ENCODE measurements around the gene ADAMTSL2.

Gene ADAMTSL2

GRCh38 chr9:133518200-133518599 lies 16.3 kb upstream of the ADAMTSL2 start:
- no peak for DNase-seq (ENCODE audit: low spot score)

- no peak for DNase-seq (ENCODE audit: low spot score)
Observed at GRCh38 chr9:133518706-133519449, 15.6 kb upstream of the ADAMTSL2 start.

- no peak for DNase-seq (ENCODE audit: low spot score)
Observed at GRCh38 chr9:133519693-133520092, 14.8 kb upstream of the ADAMTSL2 start.

- DNase-seq (ENCODE audit: low spot score), result no peak
Observed at GRCh38 chr9:133520121-133520835, 14.2 kb upstream of the ADAMTSL2 start.

GRCh38 chr9:133521122-133522072 lies 13.1 kb upstream of the ADAMTSL2 start:
- no peak for DNase-seq (ENCODE audit: low spot score)

GRCh38 chr9:133522073-133522910 lies 12.2 kb upstream of the ADAMTSL2 start:
- no peak for DNase-seq (ENCODE audit: low spot score)

GRCh38 chr9:133523106-133523505 lies 11.4 kb upstream of the ADAMTSL2 start:
- no peak for DNase-seq (ENCODE audit: low spot score)

GRCh38 chr9:133524146-133524545 lies 10.4 kb upstream of the ADAMTSL2 start:
- DNase-seq (ENCODE audit: low spot score), result no peak

- no peak for DNase-seq (ENCODE audit: low spot score)
Observed at GRCh38 chr9:133524679-133525228, 9.8 kb upstream of the ADAMTSL2 start, which contains the start of gene MYMK. TSS of gene MYMK (minus strand) at chr9:133524959. CDS start at chr9:133524844, 115 bp downstream.

GRCh38 chr9:133525677-133526076 lies 8.8 kb upstream of the ADAMTSL2 start:
- DNase-seq (ENCODE audit: low spot score), result no peak

GRCh38 chr9:133526721-133527321 lies 7.7 kb upstream of the ADAMTSL2 start:
- no peak for DNase-seq (ENCODE audit: low spot score)

- DNase-seq (ENCODE audit: low spot score), result no peak
Observed at GRCh38 chr9:133527444-133527920, 7.0 kb upstream of the ADAMTSL2 start.

GRCh38 chr9:133528001-133528875 lies 6.3 kb upstream of the ADAMTSL2 start:
- no peak for DNase-seq (ENCODE audit: low spot score)

GRCh38 chr9:133528876-133529241 lies 5.6 kb upstream of the ADAMTSL2 start:
- DNase-seq (ENCODE audit: low spot score), result no peak

GRCh38 chr9:133529457-133529856 lies 5.0 kb upstream of the ADAMTSL2 start:
- no peak for DNase-seq (ENCODE audit: low spot score)

GRCh38 chr9:133529874-133530273 lies 4.6 kb upstream of the ADAMTSL2 start:
- no peak for DNase-seq (ENCODE audit: low spot score)

- no peak for DNase-seq (ENCODE audit: low spot score)
Observed at GRCh38 chr9:133531293-133531692, 3.2 kb upstream of the ADAMTSL2 start.

GRCh38 chr9:133532937-133533668 lies 1.4 kb upstream of the ADAMTSL2 start:
- DNase-seq (ENCODE audit: low spot score), result peak; percentile 45

GRCh38 chr9:133533857-133534256 lies 647 bp upstream of the ADAMTSL2 start:
- no peak for DNase-seq (ENCODE audit: low spot score)
